Choroid plexus epithelial cell (primary cell): ENCODE data around the gene TDRD12.

Experiments used
- DNase-seq: peaks from one replicate; pipeline ENCODE4 v3.0.0-alpha.2; 2010; ENCODE audit warnings: low read depth
- H3K4me3 ChIP-seq: 2 replicates; pipeline ENCODE4 v1.5.1; 2011; ENCODE audit warnings: low read depth, mild to moderate bottlenecking, control low read depth, low read length, moderate library complexity
- TF ChIP-seq, protein P1 (sequence below): conservative IDR thresholded peaks from 2 replicates; pipeline ENCODE4 v1.5.1; 2011; ENCODE audit warnings: low read depth, mild to moderate bottlenecking, control low read depth, inconsistent platforms, low read length, moderate library complexity

The TDRD12 gene

DNA sequence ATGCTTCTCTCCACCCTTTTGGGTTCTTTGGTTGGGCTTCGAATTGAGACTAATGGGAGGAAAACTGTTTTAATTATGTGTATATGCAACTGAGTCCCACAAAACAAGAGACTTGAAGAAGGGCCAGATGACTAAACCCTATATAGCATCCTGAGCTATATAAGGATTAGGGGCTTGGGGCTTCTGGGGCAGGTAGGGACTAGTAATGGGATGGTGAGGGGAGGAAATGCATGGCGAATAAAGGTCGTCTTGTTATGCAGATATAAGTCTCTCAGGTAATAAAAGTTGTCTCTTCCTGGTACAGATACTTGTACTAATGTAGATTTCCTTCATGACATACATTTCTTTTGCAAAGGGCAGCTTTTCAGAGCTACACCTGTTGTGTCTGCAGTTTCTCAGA lies 152.8 kb downstream of the TDRD12 start:
- H3K4me3 ChIP-seq = no peak overlapping the region
- DNase-seq = no peak
- TF ChIP-seq, protein P1, sequence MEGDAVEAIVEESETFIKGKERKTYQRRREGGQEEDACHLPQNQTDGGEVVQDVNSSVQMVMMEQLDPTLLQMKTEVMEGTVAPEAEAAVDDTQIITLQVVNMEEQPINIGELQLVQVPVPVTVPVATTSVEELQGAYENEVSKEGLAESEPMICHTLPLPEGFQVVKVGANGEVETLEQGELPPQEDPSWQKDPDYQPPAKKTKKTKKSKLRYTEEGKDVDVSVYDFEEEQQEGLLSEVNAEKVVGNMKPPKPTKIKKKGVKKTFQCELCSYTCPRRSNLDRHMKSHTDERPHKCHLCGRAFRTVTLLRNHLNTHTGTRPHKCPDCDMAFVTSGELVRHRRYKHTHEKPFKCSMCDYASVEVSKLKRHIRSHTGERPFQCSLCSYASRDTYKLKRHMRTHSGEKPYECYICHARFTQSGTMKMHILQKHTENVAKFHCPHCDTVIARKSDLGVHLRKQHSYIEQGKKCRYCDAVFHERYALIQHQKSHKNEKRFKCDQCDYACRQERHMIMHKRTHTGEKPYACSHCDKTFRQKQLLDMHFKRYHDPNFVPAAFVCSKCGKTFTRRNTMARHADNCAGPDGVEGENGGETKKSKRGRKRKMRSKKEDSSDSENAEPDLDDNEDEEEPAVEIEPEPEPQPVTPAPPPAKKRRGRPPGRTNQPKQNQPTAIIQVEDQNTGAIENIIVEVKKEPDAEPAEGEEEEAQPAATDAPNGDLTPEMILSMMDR = no peak

DNA sequence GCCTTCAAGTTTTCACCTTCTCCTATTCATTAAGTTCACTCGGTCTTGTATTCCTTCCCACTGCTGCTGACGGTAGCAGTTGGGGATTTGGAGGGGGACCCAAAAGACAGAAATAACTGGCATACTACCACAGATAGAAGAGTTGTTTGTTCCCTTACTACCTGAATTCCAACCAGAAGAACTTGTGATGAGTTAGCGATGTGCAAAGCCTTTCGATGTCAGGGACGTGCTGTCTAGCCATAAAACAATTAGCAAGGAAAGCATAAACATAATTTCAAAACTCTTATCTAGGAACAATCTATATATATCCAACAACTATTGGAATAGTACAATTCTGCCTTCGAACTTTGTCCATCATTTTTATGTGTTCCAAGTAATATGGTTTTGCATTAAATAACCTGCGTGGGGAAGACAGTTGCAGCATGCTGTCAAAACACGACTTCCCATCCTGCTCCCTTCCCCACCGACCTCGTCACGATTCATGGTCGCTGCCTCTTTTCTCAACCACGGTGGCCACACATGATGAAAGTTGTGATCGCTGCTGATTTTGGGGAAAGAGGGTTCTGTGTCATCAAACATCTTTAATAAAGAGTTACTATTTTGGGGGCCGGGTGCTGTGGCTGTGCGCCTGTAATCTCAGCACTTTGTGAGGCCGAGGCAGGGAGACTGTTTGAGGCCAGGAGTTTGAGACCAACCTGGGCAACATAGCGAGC lies 153.8 kb downstream of the TDRD12 start:
- H3K4me3 ChIP-seq = no peak overlapping the region
- DNase-seq = no peak
- TF ChIP-seq, protein P1 = no peak

DNA sequence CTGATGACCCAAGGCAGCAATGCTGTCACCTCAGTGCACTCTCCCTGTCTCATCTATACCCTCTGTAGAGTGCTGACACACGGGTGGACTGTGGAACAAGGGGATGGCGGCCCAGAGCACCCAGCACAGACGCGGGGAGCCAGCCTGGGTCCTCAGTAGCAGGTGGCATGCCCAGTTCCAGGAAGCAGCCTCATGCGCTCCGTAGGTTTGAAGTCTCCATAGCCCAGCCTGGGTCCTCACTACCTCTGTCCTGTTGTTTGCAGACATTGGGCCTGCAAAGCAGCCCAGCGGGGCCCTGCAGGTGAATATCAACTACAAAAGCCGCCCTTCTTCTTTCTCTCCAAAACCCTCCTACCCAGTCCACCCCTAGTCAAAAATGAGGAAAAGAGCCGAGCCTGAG lies 155.0 kb downstream of the TDRD12 start:
- H3K4me3 ChIP-seq = no peak overlapping the region
- no peak for DNase-seq
- TF ChIP-seq, protein P1 = no peak

DNA sequence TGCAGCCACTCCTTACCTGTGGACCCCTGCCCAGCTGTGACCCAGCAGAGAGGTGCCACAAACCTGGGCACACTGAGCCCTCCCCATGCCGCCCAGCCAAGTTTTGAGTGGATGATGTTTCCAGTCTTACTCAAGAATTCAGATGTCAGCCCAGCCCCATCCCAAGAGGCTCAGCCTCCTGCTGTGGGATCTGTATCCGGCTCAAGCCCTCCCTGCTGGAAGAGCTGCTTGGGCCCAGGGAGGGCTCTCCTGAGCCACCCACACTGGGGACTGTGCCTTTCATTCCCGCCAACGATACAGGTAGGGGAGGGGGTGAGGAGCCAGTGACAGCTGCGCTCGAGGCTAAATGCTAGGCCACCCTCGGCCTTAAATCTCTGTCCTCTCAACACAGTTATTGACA lies 155.9 kb downstream of the TDRD12 start:
- TF ChIP-seq, protein P1 = no peak
- DNase-seq = no peak
- H3K4me3 ChIP-seq = no peak overlapping the region

DNA sequence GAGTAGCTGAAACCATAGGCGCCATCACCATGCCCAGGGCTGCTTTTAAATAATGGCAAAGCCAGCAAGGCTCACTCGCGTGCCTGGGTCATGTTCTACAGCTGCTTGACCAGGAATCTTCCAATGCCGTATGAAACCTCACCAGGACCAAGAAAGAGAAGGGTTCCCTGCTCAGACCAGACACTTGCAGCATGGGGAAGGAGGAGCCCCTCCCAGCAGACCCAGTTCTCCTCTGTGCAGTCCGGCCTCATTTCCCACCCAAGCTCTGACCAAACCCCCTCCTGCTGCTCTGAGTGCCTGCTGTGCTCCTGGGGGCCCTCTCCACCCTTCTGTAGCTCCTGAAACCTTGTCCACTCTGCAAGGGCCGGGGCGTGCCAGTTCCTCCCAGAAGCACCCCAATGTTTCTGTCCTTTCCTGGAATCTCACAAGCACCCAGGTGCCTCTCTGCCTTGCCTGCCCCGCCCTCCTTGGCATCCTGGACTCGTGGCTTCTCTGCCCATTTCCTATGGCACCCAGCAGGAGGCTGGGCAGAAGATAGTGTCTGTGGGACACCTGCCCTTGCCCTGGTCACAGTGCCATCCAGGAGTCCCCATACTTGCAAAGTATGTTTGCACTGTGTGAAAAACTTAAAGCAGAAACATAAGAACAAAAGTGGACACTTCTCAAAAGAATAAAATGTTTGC lies 156.8 kb downstream of the TDRD12 start:
- DNase-seq = no peak
- no peak overlapping the region for H3K4me3 ChIP-seq
- TF ChIP-seq, protein P1 = no peak

DNA sequence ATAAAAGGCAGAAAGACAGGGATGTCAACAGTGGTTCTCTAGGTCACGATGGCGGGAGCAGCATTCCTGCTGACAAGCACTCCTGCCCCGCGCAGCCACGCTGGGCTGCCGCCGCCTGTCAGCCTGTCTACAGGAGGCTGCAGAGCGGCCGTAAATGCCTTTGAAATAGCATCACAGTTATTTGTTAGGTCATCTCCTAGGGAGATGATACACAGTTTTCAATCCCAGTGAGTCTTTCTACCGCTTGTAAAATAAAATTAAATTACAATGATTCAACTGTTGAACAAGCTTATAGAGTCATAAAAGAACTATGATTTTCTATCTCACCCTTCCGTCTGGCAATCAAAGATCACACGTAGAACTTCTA lies 157.3 kb downstream of the TDRD12 start:
- DNase-seq = peak; percentile 90
- TF ChIP-seq, protein P1 = no peak
- H3K4me3 ChIP-seq = no peak overlapping the region
